NCI-H2107 (cell line): Measurements from ENCODE around the gene TSPAN33.
"Not testable (repeated sequence)": the region's sequence is repeated elsewhere in the genome, so short reads cannot be mapped to it uniquely, and the experiment has no call there.

Experiments
- DNase-seq: peaks from one replicate; lab custom pipeline; 2025; lab: John Stamatoyannopoulos, UW

Gene TSPAN33, protein sequence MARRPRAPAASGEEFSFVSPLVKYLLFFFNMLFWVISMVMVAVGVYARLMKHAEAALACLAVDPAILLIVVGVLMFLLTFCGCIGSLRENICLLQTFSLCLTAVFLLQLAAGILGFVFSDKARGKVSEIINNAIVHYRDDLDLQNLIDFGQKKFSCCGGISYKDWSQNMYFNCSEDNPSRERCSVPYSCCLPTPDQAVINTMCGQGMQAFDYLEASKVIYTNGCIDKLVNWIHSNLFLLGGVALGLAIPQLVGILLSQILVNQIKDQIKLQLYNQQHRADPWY

DNA sequence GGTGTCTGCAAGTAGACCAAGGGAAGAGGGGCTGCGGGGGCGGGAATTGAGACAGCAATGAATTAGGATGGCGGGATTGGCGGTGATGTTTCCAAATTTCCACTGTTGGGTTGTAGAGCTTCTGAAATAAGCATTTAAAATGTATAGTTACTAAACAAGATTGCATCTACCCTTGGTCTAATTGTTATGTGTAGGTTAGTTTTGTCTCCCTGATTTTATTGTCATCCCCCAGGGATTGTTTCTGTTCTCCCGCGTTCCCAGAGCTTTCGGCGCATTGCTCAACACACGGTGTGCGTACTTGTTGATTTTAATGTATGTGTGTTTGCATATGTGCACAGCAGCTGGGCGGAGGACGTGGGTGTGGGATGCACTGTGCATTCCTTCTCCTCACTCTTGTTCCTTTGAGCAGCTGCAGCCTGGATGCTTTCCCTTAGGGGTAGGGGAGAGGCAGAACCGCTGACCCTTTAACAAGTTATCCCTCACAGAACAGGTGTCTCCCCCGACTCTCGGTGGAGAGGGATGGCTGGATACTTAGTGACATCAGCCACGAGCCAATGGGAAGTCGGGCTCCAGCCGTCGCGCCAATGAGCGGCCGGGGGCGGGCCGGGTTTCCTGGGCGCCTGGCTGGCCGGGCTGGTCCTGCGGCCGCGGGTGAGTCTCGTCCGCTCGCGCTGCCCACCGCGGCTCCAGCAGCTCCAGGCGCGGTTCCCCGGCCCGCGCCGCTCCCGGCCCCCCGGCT, at the start of gene TSPAN33:
Gene TSPAN33 (plus strand): TSS at position 613 of the 739 bp plus-strand sequence. CDS start 274 bp downstream, outside the sequence.
- peak; percentile 81 for DNase-seq

DNA sequence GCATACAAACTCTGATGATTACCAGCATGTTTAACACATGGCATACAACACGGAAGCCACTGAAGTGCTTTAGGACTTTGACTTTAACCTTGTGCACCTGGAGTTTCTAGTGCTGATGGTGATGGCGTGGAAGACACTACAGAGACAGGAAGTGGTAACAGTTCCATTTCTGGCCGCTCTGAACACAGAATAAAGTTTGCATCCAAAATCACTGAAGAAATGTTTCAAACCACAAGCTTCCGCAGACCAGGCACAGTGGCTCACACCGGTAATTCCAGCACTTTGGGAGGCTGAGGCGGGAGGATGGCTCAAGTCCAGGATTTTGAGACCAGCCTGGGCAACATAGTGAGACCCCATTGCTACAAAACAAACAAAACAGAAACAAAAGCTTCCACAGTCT, 49.2 kb upstream of the TSPAN33 start:
- DNase-seq: no peak

DNA sequence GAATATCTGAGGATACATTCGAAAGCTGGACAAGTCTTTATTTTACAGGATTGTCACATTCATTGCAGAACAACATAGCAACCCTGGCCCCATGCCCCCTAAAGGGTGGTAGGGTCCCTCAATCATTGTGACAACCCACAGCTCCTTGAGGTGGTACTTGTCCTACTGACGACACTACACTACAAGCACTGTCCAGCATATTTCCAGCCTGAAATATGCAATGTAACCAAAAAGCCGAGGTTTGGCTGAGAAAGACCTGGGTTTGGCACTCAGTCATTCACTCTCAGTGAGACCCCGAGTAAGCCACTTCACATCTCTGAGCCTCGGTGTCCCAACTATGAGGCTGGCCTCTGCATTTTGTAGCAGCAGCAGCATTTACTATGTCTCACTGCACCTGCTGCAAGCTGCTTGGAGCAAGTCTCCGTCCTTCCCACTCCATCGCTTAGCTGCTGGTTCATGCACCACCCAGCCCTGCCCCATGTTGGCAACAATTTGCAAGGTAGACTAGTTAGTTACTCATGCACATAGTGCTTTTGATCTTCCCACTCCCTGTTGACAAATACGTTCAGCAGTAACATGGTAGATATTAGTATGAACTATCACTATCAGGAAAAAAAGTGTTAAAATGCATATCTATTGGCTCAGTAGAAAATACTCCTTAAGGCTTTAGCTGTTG, 46.0 kb upstream of the TSPAN33 start:
- no peak for DNase-seq

DNA sequence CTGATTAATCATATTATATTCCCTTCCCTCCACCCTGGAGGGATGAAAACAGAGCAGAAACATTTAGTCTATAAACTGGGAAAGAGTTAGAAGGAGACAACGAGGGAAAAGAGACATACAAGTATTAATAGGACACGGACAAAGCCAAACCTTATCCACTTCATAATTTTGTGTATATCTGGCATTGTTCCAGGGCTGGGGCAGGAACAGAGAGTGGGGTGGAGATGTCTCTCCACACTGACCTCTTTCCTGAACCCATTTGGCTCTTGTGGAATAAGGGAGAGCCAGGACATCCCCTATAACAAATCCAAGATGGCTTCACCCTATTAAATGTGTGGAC, 43.7 kb upstream of the TSPAN33 start:
- no peak for DNase-seq

DNA sequence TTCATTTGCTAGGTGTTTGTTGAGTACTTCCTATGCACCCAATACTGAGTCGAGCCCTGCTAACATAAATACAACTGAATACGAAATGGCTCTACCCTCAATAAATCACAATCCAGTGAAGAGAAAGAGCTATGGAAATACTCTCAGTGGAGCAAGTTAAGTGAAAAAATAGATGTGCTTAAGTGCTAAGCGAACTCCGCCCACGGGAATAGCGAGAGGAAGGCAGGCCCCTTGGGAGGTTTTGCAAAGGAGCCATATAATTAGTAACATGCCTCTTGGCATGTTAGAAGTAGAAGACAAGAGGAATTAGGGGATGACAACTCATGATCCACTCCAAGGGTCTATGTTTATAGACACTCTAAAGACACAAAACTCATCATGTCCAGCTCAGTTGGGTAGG, 42.8 kb upstream of the TSPAN33 start:
- DNase-seq: no peak

DNA sequence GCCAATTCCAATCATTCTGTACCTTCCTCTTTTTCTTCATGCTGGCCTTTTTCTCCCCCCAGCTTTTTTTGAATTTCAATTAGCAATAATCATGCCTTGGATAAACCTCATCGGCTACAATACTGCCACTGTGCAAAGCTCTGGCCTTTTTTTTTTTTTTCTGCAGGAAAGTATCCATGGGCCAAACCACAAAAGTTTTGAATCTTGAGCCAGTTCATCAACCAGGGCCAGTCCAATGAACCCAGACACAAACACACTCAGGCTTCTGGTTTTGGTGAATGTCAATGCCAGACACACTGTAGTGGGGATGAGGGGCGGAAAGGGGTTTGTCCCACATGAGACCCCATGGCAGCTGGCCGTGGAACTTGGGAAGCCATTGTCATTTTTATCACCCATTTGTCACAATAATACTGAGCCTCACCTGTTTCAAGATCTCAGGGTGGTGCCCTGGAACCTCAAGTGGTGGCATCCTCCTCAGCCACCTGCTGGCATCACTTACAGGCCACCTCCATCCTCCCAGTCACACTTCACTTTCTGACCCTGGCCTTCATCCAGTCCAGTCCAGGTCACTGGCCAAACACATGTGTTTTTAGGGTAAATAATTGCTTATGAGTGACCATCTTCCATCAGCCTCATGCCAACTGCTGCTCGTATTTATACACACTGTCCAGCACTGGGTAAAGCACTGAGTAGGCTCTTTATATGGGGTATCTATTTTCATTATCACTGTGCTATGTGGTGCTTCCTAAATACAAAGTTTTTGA, 40.8 kb upstream of the TSPAN33 start:
- no peak for DNase-seq

DNA sequence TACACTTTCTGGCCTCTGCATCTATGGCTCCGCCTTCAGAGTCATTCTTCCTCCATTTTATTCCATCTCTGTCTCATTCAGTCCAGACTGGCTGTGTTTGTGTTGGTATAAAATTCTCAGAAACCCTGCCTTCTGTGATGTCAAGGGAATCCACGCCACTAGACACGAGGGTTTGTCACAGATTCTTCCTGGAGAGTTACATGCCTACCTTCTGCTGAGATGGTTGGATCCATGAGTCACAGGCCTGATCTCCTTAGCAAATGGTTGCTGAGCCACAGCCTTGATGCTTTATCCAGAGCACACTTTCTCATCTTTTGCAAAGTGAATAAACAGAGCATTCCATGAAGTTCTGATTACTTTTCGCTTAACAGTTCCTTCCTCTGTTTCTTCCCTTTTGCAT, 35.9 kb upstream of the TSPAN33 start:
- DNase-seq: no peak

DNA sequence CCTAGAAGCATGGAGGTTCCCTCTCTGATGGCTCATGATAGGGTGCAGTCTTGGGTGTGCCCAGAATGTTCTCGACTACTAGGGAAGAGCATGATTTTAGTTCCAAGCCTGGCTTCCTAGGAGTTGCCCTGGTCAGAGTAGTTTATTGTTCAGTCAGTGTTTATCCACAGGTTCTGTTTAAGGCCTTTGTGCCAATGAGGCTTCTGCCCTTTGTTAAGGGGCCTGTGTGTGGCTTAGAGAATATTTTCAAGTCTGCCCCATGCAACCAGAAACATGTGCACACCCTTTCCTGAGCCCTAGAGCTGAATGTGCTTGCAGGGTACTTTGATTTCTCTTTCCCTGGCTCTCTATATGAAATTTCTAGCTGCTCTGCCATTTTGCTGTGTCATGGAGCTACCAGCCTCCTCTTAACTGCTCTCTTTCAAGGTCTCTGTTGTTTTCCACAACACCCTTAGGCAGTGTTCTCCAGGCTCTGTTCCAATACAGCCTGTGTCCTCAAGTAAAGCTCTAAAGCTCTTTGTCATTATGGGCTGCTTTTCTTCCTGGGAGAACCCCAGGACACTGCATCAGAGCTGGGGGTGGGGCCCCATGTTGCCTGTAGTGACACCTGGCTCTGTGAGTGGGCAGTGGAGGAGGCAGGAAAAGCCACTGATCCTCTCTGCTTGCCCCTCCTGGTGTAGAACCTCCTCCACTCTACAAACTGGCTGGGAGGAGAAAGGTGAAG, 34.1 kb upstream of the TSPAN33 start:
- peak; percentile 69 for DNase-seq

DNA sequence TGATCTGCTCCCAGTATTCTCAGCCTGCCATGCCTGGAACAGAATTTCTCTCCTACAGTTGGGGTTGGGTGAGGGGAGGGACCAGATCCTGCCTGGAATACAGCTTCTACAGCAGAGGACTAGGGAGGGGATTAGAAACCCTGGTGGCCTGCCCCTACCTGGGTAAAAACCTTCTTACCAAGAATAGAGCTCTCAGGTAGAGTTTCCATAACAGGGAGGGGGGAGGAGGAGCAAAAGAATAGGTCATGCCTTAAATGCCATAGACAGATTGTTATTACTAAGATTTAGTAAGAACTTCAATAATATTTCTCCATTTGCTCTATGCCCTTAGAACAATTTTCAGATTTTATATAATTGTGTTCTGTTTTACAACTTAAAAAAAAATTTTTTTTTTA, 33.5 kb upstream of the TSPAN33 start:
- DNase-seq: no peak

DNA sequence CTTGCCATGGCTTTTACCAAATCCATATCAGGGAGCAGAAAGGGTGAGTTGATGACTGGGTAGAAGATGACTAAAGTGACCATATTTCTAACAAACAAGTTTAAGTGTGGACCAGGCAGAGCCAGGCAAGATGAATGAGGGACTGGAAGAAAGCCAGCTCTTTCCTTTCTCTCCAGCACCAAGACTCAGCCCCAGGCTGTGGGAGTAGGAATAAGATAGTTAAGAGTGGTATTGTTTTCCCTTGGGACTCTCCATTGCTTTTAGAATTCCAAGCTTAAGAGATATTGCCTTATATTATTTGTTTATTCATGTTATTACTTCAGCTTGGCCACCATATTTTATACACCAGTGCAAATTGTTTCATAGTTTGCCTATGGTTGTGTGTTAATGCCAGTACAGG, 28.8 kb upstream of the TSPAN33 start:
- DNase-seq: no peak

DNA sequence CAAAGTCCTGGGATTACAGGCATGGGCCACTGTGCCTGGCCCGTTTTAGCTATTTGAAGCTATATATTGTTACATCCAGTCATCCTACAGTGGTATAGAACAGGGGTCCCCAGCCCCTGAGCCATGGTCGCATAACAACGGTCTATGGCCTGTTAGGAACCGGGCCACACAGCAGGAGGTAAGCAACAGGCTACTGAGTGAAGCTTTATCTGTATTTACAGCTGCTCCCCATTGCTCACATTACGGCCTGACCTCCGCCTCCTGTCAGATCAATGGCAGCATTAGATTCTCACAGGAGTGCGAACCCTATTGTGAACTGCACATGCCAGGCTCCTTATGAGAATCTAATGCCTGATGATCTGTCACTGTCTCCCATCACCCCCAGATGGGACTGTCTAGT, 26.3 kb upstream of the TSPAN33 start:
- DNase-seq: no peak

DNA sequence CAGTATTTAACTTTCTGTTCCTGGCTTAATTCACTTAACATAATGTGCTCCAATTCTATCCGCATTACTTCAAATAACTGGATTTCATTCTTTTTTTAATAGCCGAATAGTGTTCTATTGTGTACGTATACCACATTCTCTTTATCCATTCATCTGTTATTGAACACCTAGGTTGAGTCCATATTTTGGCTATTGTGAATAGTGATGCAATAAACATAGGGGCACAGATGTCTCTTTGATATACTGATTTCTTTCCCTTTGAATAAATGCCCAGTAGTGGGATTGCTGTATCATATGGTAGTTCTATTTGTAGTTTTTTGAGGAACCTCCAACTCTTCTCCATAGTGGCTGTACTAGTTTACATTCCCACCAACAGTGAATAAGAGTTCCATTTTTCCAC, 25.5 kb upstream of the TSPAN33 start:
- DNase-seq: no peak

DNA sequence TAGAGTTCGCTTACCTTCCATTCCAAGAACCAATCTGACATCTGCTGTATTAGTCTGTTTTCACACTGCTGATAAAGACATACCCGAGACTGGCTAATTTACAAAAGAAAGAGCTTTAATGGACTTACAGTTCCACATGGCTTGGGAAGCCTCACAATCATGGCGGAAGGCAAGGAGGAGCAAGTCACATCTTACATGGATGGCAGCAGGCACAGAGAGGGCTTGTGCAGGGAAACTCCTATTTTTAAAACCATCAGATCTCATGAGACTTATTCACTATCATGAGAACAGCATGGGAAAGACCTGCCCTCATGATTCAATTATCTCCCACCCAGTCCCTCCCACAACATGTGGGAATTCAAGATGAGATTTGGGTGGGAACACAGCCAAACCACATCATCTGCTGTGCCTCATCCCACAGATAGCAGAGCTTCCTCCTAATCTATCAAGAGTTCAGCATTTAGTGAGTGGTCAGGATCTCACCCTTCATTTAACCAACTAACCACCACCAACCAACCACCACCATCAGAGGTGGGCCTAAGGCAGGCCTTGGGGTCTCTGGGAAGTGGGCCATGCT, 22.9 kb upstream of the TSPAN33 start:
- DNase-seq: not testable (repeated sequence)

DNA sequence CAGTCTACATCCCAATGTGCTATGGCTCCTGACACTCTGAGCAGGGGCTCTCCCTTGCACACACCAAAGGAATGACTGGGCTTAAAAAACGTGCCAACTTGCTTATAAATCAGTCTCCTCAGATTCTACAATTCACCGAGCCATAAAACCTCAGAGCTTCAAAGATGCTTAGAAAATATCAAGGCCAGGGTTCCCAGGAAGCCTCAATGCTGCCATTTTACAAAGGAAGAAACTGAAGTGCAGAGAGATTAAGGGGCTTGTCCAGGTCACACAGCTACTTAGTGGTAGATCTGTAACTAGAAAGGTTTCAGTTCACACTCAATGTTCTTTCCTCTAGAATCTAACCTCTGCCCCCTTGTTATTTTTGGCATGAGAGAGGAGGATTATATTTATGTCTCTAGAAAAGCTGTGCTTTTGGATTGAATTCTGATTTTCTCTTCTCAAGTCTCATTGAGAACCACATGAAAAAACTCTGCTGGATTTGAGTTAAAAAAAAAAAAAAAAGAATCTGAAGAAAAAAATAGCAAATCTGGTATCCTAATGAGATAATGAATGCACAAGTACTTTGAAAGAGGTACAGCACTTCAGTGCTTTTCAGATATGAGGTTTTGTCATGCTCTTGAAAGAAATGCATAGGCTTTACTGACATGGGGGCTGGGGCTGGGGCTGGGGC, 22.3 kb upstream of the TSPAN33 start:
- DNase-seq: no peak

DNA sequence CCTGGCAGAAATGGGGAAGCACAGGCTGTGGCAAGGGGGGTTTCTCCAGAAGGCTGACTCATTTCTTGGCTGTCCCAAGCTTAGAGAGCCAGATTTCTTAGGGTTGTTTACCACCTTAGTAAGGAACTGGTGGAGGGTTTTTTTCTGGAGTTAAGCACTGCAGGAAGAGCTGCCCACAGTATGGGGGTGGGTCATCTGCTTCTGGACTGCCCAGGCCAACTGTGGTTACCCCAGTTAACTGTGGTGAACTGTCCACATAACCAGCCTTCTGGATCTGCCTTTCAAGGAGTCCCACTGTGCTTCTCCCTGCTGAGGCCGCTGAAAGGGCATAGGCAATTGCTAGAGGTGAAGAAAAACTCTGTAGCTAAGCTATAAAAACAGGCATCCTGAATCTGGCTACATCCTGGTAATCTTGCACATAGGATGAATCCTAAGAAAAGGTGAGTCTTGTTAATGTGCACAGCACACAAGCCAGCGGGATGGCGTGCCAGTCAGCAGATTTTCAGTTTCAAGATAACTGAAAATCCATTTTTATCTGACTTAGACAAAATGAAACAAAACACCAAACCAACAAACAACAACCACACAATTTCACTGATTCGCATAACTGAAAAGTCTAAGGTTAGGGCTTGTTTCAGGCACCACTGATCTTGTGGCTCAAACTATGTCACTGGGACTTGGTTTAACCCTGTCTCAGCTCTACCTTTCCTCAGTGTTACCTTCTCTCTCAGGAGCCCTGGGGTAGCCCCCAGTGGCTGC, 21.6 kb upstream of the TSPAN33 start:
- no peak for DNase-seq

DNA sequence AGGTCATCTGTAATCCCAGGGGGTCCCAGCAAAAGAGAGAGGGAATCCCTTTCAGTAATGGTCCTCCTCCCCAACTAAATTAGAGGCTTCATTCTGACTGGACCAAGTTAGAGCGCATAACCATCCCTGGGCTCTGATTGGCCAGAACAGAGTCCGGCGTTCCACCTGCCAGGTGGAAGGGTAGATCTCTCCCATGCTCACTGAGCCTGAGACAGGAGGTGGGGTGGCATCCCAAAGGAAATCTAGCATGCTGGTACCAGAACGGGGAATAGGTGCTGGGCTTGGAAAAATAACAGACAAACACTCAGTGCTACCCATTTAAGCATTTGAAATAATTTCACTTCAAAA, 21.0 kb upstream of the TSPAN33 start:
- no peak for DNase-seq

DNA sequence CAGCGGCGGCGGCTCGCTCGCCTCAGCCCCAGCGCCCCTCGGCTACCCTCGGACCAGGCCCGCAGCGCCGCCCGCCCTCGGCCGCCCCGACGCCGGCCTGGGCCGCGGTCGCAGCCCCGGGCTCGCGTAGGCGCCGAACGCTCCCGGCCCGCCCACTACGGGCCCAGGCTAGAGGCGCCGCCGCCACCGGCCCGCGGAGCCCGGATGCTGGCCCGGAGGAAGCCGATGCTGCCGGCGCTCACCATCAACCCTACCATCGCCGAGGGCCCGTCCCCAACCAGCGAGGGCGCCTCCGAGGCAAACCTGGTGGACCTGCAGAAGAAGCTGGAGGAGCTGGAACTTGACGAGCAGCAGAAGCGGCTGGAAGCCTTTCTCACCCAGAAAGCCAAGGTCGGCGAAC, 18.2 kb upstream of the TSPAN33 start:
- no peak for DNase-seq

DNA sequence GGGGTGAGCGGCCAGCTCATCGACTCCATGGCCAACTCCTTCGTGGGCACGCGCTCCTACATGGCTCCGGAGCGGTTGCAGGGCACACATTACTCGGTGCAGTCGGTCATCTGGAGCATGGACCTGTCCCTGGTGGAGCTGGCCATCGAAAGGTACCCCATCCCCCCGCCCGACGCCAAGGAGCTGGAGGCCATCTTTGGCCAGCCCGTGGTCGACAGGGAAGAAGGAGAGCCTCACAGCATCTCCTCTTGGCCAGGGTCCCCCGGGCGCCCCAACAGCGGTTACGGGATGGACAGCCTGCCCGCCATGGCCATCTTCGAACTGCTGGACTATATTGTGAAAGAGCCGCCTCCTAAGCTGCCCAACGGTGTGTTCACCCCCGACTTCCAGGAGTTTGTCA, 17.4 kb upstream of the TSPAN33 start:
- DNase-seq: no peak

DNA sequence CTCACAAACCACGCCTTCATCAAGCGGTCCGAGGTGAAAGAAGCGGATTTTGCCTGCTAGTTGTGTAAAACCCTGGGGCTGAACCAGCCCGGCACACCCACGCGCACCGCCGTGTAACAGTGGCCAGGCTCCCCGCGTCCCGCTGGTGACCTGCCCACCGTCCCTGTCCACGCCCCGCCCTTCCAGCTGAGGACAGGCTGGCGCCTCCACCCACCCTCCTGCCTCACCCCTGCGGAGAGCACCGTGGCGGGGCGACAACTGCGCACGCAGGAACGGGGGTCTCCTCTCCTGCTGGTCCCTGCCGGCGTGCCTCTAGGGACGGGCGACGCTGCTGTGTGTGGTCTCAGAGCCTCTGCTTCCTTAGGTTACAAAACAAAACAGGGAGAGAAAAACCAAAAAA, 16.9 kb upstream of the TSPAN33 start:
- DNase-seq: no peak

DNA sequence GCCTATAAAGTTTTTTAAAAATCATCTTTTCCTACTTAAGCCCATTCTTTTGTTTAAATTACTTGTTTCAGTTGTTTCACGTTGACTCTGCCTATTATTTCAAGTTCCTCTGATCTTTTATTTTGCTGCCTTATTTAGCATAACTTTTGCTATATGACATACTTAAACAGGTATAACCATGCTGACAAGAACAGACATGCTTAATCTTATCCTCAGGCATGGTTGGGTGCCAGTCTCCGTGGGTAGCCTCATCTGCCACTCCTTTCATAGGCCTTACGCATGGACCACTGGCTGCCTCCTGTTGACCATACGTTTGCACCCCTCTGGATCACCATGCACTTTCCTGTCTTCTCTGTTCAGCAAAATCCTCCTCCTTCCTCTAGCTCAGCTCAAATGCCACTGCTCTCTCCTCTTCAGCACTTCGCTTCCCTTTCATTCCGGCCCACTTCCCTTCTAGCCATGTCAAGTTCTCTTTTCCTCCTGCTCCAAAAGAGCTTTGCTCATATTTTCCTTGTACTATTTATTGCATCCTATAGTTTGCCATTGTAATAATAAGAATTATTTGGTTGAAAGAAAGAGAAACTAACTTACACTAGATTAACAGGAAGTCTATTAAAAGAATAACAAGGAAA, 10.0 kb upstream of the TSPAN33 start:
- no peak for DNase-seq
